GM21825 (cell line): Measurements from ENCODE around the gene DHRS3.

Experiments used
- ATAC-seq: cut with Tn5 transposase; IDR thresholded peaks from one replicate; pipeline ENCODE4 v1.9.1; 2021; ENCODE audit warnings: mild to moderate bottlenecking, moderate library complexity; ENCODE audit not compliant: unreplicated experiment

DHRS3 gene

GRCh38 chr1:12519693-12520364 is 98.2 kb downstream of the DHRS3 start:
- no peak for ATAC-seq

GRCh38 chr1:12518931-12519692 is 98.9 kb downstream of the DHRS3 start:
- ATAC-seq, result no peak
